NCI-H1092 (cell line): ENCODE measurements around the gene EXOSC9.

Experiments used
- DNase-seq: peaks from one replicate; lab custom pipeline; 2025; lab: John Stamatoyannopoulos, UW

EXOSC9 gene

DNA sequence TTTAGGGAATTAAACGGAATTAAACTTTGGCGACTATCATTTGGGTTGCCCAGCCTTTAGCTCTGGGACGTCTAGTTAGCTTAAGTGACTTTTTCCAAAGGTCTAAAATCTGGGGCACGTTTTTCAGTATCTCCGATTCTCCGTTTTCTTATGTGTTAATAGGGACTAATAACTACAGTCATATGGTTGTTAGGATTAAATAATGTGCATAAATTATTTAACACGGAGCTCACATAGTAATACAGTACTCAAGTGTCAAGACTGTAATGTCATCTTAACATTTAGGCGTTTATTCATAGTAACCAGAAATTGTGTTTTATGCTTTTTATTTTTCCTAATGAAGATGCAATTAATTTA lies 23.0 kb downstream of the EXOSC9 start:
- DNase-seq: no peak

DNA sequence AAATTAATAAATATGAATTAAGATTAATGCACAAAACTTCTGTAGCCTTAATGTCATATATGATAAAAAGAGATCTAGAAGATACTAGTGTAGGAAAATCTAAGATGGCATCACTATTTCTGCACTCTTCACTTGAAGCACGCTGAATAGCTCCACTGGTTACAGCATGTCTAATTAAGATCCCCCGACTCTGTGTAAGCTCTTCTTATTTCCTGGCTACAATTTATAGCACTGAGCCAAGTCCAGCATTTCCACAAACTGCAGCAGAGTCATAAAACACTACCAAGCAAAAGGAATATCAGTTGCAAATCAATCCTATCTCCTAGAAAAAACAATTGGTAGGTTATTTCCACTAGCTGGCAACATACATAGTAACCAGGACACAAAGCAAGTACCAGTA lies 23.8 kb downstream of the EXOSC9 start:
- DNase-seq: no peak

DNA sequence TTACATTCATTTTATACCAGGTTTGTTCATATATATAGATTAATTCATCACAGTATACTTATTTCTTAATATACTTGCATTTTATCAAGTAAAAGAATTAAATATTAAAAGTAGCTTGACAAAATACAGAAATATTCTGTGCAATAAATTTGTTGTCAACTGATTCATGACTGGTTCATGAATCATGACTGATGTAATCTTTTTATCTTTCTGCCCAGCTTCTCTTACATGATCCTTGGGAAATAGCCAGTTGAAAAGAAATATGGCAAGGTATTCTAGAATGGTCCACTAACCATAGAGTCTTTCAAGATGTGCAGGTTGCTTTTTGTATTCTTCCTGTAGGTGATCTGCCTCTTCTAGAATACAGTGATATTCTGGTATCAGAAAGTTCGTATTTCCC lies 26.7 kb downstream of the EXOSC9 start:
- no peak for DNase-seq

DNA sequence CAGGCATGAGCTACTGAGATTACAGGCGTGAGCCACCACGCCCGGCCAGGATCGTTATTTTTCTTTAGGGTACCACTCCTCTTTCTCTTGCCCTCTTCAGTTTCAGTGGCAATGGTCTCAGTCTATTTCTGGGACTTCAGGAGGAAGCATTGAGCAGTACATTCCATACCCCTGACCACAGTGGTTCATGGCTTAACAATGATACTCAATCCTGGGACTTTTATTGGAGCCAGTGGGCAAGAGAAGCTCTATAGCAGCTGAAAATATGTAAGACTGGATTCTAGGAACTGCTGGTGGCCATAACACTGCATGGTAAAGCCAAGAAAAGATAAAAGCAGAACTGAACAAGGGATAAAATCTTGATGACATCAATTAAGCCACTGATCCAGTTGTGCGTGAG lies 28.4 kb downstream of the EXOSC9 start:
- DNase-seq: no peak

DNA sequence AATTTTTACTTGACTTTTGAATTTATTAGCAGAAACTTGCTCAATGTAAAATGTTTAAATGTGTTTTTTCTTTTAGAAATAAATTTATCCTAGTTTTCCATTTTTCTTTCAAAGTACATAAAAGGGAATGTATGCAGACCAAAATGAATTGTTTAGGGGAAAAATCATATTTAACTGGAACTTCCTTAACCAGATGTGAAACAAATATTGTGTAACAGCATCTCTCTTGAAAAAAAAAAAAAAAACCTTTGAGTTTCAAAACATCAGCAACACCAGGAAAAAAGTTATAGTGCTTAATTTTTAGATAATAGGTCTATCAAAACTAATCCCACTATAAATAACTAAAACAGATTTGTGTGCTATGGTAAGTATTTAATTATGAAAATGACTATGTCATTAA lies 37.0 kb downstream of the EXOSC9 start:
- DNase-seq: no peak

DNA sequence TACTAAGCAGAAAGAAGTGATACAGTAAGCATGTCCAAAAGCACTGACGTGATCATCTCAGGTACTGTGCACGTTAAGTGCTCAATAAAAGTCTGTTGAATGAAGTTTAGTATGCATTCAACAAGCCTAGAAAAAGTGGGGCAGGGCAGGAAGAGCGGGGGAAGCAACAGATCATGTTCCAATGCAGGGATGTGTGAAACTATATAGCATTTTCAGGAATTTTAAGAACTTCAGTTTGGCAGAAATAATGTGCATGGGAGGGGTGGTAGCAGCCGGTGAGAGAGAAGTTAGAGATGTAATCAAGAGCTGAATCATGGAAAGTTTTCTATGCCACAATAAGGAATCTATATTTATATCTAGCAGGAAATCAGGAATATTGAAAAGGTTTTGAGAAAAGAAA lies 41.7 kb downstream of the EXOSC9 start:
- DNase-seq: no peak

DNA sequence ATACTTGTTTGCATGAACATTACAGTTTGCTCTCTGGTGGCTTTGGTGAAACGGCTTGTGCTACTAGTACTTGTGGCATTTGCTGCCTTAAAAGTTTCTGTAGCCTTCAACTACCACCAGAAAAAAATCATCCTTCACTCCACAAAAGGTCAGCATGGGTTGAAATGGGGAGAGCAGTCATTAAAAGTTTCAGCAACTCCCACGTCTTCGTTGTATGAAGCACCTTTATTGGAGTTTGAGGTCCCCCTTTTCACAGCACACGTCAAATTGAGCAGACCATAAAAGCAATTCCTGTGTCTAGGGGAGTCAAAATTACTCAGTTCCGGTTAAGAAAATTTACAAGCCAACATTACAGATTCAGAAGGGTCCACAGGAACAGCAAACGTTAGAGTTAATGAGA lies 45.5 kb downstream of the EXOSC9 start:
- DNase-seq: no peak

DNA sequence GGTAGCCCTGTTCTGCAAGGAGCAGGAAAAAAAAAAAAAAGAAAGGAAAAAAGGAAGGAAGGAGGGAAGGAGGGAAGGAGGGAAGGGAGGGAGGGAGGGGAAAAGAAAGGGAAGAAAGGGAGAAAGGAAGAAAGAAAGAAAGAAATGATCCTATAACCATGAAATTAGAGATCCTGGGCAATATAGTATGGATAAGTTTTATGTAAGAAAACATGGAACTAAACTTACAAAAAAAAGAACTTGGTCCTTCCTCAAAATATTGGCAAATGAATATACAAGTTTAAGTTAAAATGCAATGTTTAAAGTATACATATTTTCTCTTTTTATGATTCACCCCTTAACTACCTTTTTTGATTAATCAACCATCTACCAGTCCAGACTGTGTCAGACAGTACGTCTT lies 50.2 kb downstream of the EXOSC9 start:
- DNase-seq: no peak

DNA sequence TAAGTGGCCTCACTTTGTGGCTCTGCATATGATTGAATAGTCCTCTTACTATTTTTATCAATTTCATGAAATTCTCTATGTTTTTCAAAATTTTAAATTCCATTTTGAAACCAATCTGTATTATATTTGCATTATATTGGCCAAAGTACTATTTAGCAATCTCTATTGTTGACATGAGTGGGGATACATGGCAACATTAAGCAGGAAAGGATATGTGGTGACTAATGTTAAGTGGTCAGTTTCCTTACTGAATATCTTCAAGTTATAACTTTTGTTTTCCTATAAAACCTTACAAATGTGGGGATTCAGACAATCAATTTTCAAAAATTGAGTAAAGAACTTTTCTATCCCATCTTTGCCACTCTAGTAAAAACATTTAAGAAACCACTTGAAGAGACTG lies 59.0 kb downstream of the EXOSC9 start:
- DNase-seq: no peak

DNA sequence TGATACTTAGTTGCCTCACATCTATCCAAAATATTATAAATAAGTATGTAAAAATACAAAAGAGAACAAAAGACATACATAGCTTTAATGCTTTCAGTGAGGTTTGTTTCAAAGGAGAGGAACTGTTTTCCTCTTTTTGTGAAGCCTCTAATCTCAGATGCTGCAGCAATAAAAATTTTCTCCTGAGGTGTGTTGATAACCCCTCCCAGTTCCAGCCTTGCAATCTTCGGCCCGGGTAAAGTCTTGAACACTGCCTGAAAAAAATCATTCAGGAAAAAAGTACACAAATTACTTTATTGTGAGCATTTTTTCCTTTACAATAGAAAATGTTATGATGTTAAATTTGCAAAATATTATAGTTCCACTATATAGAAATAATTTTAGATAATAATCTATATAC lies 60.3 kb downstream of the EXOSC9 start:
- no peak for DNase-seq

DNA sequence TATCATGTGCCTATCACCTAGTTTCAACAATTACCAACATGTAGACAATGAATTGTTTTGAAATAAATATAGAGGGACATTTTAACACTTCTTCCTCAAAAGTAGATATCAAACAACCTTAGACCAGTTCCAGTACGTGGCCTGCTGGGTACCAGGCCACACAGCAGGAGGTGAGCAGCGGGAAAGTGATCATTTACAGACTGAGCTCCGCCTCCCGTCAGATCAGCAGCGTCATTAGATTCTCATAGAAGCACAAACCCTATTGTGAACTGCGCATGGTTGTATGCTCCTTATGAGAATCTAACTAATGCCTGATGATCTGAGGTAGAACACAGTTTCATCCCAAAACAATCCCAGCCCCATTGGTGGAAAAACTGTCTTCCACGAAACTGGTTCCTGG lies 62.7 kb downstream of the EXOSC9 start:
- no peak for DNase-seq
